Mucosa of descending colon (tissue), 3 donors: ENCODE data around the gene PHF2. TPM values are rescaled to one million over a fixed set of nuclear protein-coding genes. Genes with fewer than 3 reads are reported as not detected.

ENCODE experiments used
- ATAC-seq: fragments of 200-7000 bp; cut with Tn5 transposase; one replicate; pipeline ENCODE4 v1.9.1; 2020; ENCODE audit warnings: mild to moderate bottlenecking, moderate library complexity
- DNase-seq, 3 donors: peaks; one replicate each; pipeline ENCODE4 v3.0.0-alpha.2; 2020
- H3K36me3 ChIP-seq: fragments of 200-600 bp; one replicate; pipeline ENCODE4 v1.8.0; 2021; ENCODE audit warnings: low read depth, mild to moderate bottlenecking
- H3K4me1 ChIP-seq: fragments of 200-600 bp; one replicate; pipeline ENCODE4 v1.8.0; 2021; ENCODE audit warnings: low read depth, mild to moderate bottlenecking
- H3K4me3 ChIP-seq: fragments of 200-600 bp; one replicate; pipeline ENCODE4 v1.8.0; 2021; ENCODE audit warnings: mild to moderate bottlenecking
- H3K9me3 ChIP-seq: fragments of 200-600 bp; one replicate; pipeline ENCODE4 v1.8.0; 2021; ENCODE audit warnings: mild to moderate bottlenecking
- CTCF ChIP-seq: fragments of 200-600 bp; IDR thresholded peaks from one replicate; pipeline ENCODE4 v1.8.0; 2022; ENCODE audit warnings: antibody characterized with exemption, mild to moderate bottlenecking
- intact Hi-C, 2 donors: fragments of 100-400 bp; cut with DNase I in 1 of 2; cut with micrococcal nuclease in 1 of 2; formaldehyde crosslinking; loops; one replicate each; pipeline versions ENCODE4 v1.11.0 to v1.11.1; 2022; cut with DNase I, micrococcal nuclease
- total RNA-seq, 3 donors: library from RNA; stranded (reverse); fragmentation: NEBNext Ultra II Directional in 2 of 3; extraction: Animal tissue kit (Norgen Biotek cat#: 25700) in 2 of 3; gene quantifications; one replicate each; pipeline versions ENCODE4 v1.2.1 to v1.2.4, GENCODE V29; 2021 to 2023
- donor health status: DM: no; HTN: no; CAD: no; lungs with moderate emphysema.
- donor health status: DM: no; HTN: no; CAD: no.
- donor health status: DM: no; HTN: yes; CAD: no.

PHF2 gene
- total RNA-seq, 3 donors from 2014 or later = 19.1 to 42.9 (median 21.7) TPM

- intact Hi-C loops = no loop called here
- Histone ChIP-seq H3K4me3 (no peak overlapping the region), H3K9me3 (peaks cover 10% of the 10 kb centered on the region), H3K36me3 (no peaks in the 10 kb centered on the region), H3K4me1 (no peaks in the 10 kb centered on the region)
- DNase-seq (no peak), ATAC-seq (no peak)
- TF ChIP-seq CTCF = no peak
Observed at GRCh38 chr9:93686127-93686879, 109.9 kb downstream of the PHF2 start.

GRCh38 chr9:93686880-93687236, 110.5 kb downstream of the PHF2 start:
- intact Hi-C loops = no loop called here
- Histone ChIP-seq H3K9me3 (peaks cover 10% of the 10 kb centered on the region), H3K36me3 (no peaks in the 10 kb centered on the region), H3K4me3 (no peak overlapping the region), H3K4me1 (no peaks in the 10 kb centered on the region)
- no peak for TF ChIP-seq CTCF
- no peak for DNase-seq
- no peak for ATAC-seq

GRCh38 chr9:93690618-93691017, 114.2 kb downstream of the PHF2 start:
- DNase-seq (no peak), ATAC-seq (no peak)
- Histone ChIP-seq H3K9me3 (peaks cover 10% of the 10 kb centered on the region), H3K36me3 (no peaks in the 10 kb centered on the region), H3K4me3 (no peak overlapping the region), H3K4me1 (no peaks in the 10 kb centered on the region)
- intact Hi-C loops = no loop called here
- TF ChIP-seq CTCF = no peak

- Histone ChIP-seq H3K36me3 (no peaks in the 10 kb centered on the region), H3K9me3 (peaks cover 10% of the 10 kb centered on the region), H3K4me1 (no peaks in the 10 kb centered on the region), H3K4me3 (no peak overlapping the region)
- intact Hi-C loops = no loop called here
- no peak for DNase-seq
- TF ChIP-seq CTCF = no peak
- ATAC-seq = no peak
Observed at GRCh38 chr9:93693129-93693528, 116.7 kb downstream of the PHF2 start.

- intact Hi-C loops = no loop called here
- no peak for TF ChIP-seq CTCF
- Histone ChIP-seq H3K9me3 (no peaks in the 10 kb centered on the region), H3K4me3 (no peak overlapping the region), H3K4me1 (no peaks in the 10 kb centered on the region), H3K36me3 (no peaks in the 10 kb centered on the region)
- DNase-seq (peak in 1 of 3 donors; percentile 31), ATAC-seq (peak; percentile 55)
Observed at GRCh38 chr9:93697352-93698139, 121.2 kb downstream of the PHF2 start.
